Measurements from ENCODE around the gene VPS39.

DNA sequence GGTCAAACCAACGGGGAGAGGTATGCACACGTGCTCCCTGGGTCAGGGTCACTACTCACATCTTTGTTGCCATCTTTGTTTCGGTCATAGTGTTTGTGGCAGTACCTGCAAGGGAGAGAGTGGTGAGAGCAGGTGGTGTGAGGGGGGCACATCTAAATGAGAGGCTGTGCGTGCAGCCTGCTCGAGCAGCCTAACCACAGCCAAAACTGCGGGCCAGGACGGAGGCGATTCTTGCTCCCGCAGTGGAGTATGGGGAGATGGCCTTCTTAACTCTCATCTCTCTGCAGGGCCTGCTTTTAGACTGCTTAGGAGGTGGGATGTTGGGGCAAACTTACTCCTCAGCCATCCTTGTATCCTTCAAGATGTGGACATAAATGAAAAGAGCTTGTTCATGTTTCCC, 44.8 kb downstream of the VPS39 start:
- TF ChIP-seq, protein P1, sequence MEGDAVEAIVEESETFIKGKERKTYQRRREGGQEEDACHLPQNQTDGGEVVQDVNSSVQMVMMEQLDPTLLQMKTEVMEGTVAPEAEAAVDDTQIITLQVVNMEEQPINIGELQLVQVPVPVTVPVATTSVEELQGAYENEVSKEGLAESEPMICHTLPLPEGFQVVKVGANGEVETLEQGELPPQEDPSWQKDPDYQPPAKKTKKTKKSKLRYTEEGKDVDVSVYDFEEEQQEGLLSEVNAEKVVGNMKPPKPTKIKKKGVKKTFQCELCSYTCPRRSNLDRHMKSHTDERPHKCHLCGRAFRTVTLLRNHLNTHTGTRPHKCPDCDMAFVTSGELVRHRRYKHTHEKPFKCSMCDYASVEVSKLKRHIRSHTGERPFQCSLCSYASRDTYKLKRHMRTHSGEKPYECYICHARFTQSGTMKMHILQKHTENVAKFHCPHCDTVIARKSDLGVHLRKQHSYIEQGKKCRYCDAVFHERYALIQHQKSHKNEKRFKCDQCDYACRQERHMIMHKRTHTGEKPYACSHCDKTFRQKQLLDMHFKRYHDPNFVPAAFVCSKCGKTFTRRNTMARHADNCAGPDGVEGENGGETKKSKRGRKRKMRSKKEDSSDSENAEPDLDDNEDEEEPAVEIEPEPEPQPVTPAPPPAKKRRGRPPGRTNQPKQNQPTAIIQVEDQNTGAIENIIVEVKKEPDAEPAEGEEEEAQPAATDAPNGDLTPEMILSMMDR (optimal IDR thresholded peaks at IDR 0.05 in 1 of 3, IDR thresholded peaks at IDR 0.05 in 1 of 3, conservative IDR thresholded peaks at IDR 0.05 in 1 of 3; ENCODE audit: extremely low read depth in 1 of 3, insufficient read depth in 2 of 3, low read length in 3 of 3), result no peak
- no peak for TF ChIP-seq EZH2 (IDR thresholded peaks at IDR 0.05; ENCODE audit: low read length)
